Measurements from ENCODE around the gene PTPN4.

The PTPN4 gene

DNA sequence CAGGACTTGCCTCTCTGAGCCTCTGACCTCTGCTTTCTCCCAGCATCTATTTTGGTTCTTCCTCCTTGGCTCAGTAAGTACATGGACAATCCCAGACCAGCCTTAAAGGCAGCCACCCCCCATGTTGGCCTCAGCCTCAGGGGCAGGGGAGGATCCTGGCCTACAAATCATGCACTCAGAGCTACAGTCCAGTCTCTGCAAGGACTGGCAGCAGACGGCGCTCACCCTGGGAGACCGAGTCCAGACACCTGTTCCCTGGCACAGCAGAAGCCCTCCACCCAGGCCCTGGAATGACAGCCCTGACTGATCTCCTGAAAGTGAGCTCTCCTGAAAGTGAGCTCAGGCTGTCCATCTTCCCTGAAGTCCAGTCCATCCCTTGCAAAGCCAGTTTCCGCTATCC lies 25.7 kb upstream of the PTPN4 start:
- TF ChIP-seq, protein P1, sequence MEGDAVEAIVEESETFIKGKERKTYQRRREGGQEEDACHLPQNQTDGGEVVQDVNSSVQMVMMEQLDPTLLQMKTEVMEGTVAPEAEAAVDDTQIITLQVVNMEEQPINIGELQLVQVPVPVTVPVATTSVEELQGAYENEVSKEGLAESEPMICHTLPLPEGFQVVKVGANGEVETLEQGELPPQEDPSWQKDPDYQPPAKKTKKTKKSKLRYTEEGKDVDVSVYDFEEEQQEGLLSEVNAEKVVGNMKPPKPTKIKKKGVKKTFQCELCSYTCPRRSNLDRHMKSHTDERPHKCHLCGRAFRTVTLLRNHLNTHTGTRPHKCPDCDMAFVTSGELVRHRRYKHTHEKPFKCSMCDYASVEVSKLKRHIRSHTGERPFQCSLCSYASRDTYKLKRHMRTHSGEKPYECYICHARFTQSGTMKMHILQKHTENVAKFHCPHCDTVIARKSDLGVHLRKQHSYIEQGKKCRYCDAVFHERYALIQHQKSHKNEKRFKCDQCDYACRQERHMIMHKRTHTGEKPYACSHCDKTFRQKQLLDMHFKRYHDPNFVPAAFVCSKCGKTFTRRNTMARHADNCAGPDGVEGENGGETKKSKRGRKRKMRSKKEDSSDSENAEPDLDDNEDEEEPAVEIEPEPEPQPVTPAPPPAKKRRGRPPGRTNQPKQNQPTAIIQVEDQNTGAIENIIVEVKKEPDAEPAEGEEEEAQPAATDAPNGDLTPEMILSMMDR (IDR thresholded peaks at IDR 0.05; ENCODE audit: low read depth, low read length), result no peak
- DNase-seq (ENCODE audit: extremely low read depth, low read depth), result no peak

DNA sequence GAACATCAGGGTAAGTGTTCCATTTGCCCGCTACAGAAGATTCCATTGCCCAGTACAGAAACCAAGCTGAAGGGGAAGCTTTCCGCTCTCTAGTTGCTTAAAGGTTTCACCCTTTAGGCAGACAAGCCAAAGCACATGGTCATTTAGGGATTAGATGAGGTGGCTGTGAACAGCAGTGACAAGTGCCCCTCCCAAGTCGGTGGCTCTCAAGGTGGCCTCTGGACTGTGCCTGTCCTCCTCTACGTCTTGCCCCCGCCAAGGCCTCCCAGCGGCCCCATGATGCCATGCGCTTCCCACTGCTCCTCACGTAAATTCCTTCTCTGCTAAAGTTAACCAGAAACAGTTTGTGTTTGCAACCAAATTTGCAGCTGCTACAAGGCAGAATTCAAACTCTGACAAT lies 24.2 kb upstream of the PTPN4 start:
- TF ChIP-seq, protein P1 (IDR thresholded peaks at IDR 0.05; ENCODE audit: low read depth, low read length), result no peak
- no peak for DNase-seq (ENCODE audit: extremely low read depth, low read depth)

DNA sequence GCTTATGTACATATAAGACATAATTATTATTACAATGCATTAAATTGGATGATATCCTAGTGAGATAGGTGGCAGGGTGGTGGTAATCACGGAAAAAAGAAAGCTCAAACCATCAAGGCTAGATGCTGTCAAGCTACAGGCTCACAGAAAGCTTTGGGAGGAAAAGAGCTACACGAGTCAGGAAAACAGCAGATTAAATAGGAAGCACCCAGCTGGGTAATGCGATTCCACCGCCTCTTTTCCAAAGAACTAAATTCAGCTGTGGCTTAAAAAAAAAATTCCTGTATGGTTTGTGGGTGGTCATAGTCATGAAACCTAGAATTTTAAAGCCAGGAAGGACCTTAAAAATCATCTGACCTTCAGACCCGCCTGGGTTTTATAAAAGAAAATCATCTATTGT lies 23.7 kb upstream of the PTPN4 start:
- TF ChIP-seq, protein P1 (IDR thresholded peaks at IDR 0.05; ENCODE audit: low read depth, low read length), result no peak
- DNase-seq (ENCODE audit: extremely low read depth, low read depth), result no peak

DNA sequence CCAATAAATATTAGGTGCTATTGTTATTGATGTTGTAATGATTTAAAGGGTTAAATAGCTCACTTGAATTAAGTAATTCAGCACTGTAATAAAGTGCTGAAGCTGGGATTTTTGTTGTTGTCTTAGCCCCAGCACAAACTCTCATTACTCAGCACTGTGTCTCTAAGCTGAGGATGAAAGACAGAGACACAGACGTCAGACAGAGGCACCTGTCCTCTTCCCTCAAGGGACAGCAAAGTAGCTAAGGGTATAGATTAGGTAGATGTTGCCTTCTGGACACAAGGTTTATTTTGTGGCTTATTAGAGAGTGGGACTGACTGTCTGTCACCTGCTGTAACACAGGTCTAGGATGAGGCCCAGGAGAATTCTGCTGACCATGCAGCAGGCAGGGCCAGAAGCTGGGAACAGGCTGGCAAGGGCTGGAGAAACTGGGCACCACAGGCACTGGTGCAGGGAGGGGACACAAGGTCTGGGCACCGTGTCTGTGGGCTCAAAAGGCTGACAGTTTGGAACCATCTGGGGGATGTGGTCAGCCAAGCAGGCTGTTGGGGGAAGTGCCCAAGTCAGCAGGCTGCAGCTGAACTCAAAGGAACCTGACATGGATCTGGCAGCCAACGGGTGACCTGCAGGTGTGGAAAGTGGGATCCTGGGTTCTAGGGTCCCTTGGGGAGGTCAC lies 20.0 kb upstream of the PTPN4 start:
- TF ChIP-seq, protein P1 (IDR thresholded peaks at IDR 0.05; ENCODE audit: low read depth, low read length), result no peak
- DNase-seq (ENCODE audit: extremely low read depth, low read depth), result no peak

DNA sequence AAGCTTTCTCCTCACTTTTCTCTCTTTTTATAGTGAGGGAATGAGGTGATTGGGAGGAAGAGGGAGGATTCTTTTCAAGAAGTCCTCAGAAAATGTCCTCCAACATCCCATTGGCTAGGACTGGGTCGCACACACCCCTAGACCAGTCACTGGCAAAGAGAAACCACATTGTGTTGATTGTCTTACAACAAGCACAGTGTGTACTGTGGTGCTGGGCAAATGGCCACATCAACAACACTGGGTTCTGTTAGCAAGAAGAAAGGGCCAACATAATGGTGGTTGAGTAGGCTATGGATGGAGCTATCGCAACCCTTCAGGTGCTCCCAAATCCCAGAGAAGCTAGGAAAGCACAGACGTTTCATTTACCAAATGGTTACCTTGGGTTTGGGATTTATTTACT lies 18.7 kb upstream of the PTPN4 start:
- no peak for DNase-seq (ENCODE audit: extremely low read depth, low read depth)
- TF ChIP-seq, protein P1 (IDR thresholded peaks at IDR 0.05; ENCODE audit: low read depth, low read length), result no peak

DNA sequence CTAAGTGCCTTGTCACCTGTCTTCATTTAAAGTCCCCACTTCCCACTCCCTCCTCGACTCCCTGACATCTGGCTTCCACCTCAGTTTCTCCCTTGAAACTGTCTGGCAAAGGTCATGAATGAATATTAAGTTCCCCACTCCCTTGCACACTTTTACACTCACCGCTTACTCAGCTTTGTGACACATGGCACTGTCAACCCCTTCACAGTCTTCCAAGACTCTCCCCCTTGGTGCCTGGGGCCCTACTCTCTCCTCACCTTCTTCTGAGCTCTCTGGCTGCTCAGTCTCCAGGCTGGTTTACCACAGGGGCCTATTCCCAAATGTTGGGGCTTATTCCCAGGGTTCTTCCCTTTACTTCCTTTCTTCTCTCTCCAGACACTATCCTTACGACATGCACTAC lies 17.9 kb upstream of the PTPN4 start:
- TF ChIP-seq, protein P1 (IDR thresholded peaks at IDR 0.05; ENCODE audit: low read depth, low read length), result no peak
- DNase-seq (ENCODE audit: extremely low read depth, low read depth), result no peak

DNA sequence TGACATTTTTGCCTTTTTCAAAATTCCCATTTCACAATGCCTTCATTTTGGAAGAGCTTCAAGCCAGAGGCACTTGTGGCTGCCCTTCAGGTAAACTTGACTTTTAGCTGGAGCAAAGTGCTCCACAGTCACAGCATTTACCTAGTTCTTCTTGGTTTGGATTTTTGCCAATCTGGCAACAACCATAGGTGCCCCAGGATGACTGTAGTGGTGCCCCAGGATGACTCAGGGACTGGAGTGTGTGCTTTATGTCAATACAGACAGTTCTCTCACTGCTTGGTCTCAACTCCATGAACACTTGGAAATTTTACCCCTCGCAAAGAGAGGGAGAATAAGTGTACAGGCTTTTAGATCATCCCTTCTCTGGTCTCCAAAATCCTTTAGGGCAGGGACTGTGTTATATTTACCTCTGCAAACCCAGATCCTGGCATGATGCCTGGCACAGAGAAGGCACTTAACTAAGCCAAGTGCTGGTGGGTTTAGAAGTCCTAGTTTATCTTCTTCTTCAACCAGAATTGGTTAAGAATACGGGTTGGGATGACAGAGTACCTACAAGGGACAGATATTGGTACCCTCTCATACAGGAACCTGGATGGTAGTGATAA lies 15.3 kb upstream of the PTPN4 start:
- DNase-seq (ENCODE audit: extremely low read depth, low read depth), result no peak
- TF ChIP-seq, protein P1 (IDR thresholded peaks at IDR 0.05; ENCODE audit: low read depth, low read length), result no peak
